Kidney epithelial cell (primary cell): ENCODE results near the gene CACNB2. TPM values are rescaled to one million over a fixed set of nuclear protein-coding genes. Genes with fewer than 3 reads are reported as not detected.

ENCODE experiments used
- DNase-seq: peaks from one replicate; pipeline ENCODE4 v3.0.0-alpha.2; 2010; ENCODE audit warnings: low read depth
- H3K27me3 ChIP-seq: 2 replicates; pipeline ENCODE4 v1.6.0; 2011; ENCODE audit warnings: low read length; ENCODE audit not compliant: control insufficient read depth, insufficient read depth
- H3K36me3 ChIP-seq: 2 replicates; pipeline ENCODE4 v1.5.1; 2011; ENCODE audit warnings: low read length; ENCODE audit not compliant: control insufficient read depth, insufficient read depth
- H3K4me3 ChIP-seq: 2 replicates; pipeline ENCODE4 v1.5.1; 2011; ENCODE audit warnings: low read depth, mild to moderate bottlenecking, control low read depth, low read length
- CTCF ChIP-seq: IDR thresholded peaks from 2 replicates; pipeline ENCODE4 v1.5.1; 2011; ENCODE audit warnings: mild to moderate bottlenecking, moderate library complexity, low read length, control low read depth, inconsistent platforms; ENCODE audit not compliant: insufficient read depth, poor library complexity, severe bottlenecking
- total RNA-seq: library from RNA; depleted of rRNA; stranded (reverse); fragments of >200 nt; gene quantifications from 2 replicates; pipeline ENCODE4 v1.2.3, GENCODE V29; 2015

The CACNB2 gene
- total RNA-seq, 1 donor from 2014 or later: 0.04 TPM

- no peaks in the 10 kb centered on the region for H3K27me3 ChIP-seq
Measured at GRCh38 chr10:18213271-18213670, 73.0 kb downstream of the CACNB2 start.

GRCh38 chr10:18214691-18215563 is 74.7 kb downstream of the CACNB2 start:
- H3K27me3 ChIP-seq: no peaks in the 10 kb centered on the region
- no peak overlapping the region for H3K4me3 ChIP-seq
- no peaks in the 10 kb centered on the region for H3K36me3 ChIP-seq
- TF ChIP-seq CTCF: peak; percentile 76
- DNase-seq: no peak

More at GRCh38 chr10:18213271-18213670, 73.0 kb downstream of the CACNB2 start:
- H3K36me3 ChIP-seq: no peaks in the 10 kb centered on the region
- DNase-seq: no peak
- no peak overlapping the region for H3K4me3 ChIP-seq
- TF ChIP-seq CTCF: no peak

- no peak for DNase-seq
Measured at GRCh38 chr10:18216482-18216881, 76.3 kb downstream of the CACNB2 start.

GRCh38 chr10:18217577-18217976 is 77.4 kb downstream of the CACNB2 start:
- DNase-seq: no peak
- Histone ChIP-seq H3K27me3 (no peaks in the 10 kb centered on the region), H3K36me3 (no peaks in the 10 kb centered on the region), H3K4me3 (no peak overlapping the region)
- no peak for TF ChIP-seq CTCF

More at GRCh38 chr10:18216482-18216881, 76.3 kb downstream of the CACNB2 start:
- Histone ChIP-seq H3K27me3 (no peaks in the 10 kb centered on the region), H3K36me3 (no peaks in the 10 kb centered on the region), H3K4me3 (no peak overlapping the region)
- peak; percentile 64 for TF ChIP-seq CTCF

- no peaks in the 10 kb centered on the region for H3K36me3 ChIP-seq
- DNase-seq: no peak
- H3K4me3 ChIP-seq: no peak overlapping the region
- H3K27me3 ChIP-seq: no peaks in the 10 kb centered on the region
- no peak for TF ChIP-seq CTCF
Measured at GRCh38 chr10:18219146-18219545, 78.9 kb downstream of the CACNB2 start.
